ENCODE data around the gene B3GNT7. TPM values are rescaled to one million over a fixed set of nuclear protein-coding genes. Genes with fewer than 3 reads are reported as not detected.

B3GNT7 gene
- total RNA-seq, 1 experiment from 2014 or later: 6.1 TPM

- no peak for TF ChIP-seq ZBTB33 (IDR thresholded peaks at IDR 0.05; ENCODE audit: extremely low read depth, insufficient replicate concordance, low read length)
- TF ChIP-seq TCF7L2 (IDR thresholded peaks at IDR 0.05; ENCODE audit: borderline replicate concordance, extremely low read depth, insufficient read depth, insufficient read length): no peak
- no peak for TF ChIP-seq REST (IDR thresholded peaks at IDR 0.05; ENCODE audit: low read depth)
- no peak for TF ChIP-seq CEBPB (IDR thresholded peaks at IDR 0.05; ENCODE audit: low read depth)
- TF ChIP-seq FOSL1 (IDR thresholded peaks at IDR 0.05; ENCODE audit: low read depth): no peak
- no peak for TF ChIP-seq POLR2A (IDR thresholded peaks at IDR 0.05; ENCODE audit: borderline replicate concordance, extremely low read depth, insufficient read depth, insufficient read length)
- no peak for TF ChIP-seq YY1 (IDR thresholded peaks at IDR 0.05; ENCODE audit: extremely low read depth, insufficient replicate concordance, low read depth, low read length)
- TF ChIP-seq EZH2 (IDR thresholded peaks at IDR 0.05): no peak
Measured at GRCh38 chr2:231411237-231411636, 15.7 kb downstream of the B3GNT7 start (continued).
